Vagina (tissue), 2 donors: ENCODE data around the gene LYPD3.

Experiments used
- POLR2A ChIP-seq, 2 donors: fragments of 450-650 bp; IDR thresholded peaks; one replicate each; pipeline ENCODE4 v1.6.1; 2017; ENCODE audit warnings: antibody characterized with exemption in 2 of 2, mild to moderate bottlenecking in 2 of 2, moderate library complexity in 2 of 2
- POLR2AphosphoS5 ChIP-seq, 2 donors: sonication (generic); formaldehyde crosslinking; IDR thresholded peaks; one replicate each; pipeline ENCODE4 v1.9.0; 2017; ENCODE audit warnings: antibody characterized with exemption in 2 of 2, mild to moderate bottlenecking in 2 of 2, low read depth in 1 of 2; ENCODE audit not compliant: insufficient read depth in 1 of 2
- TF ChIP-seq, protein P1 (sequence below), 3 experiments: fragments of 450-650 bp in 2 of 3; fragments of 200-600 bp in 1 of 3; sonication (generic) in 1 of 3; IDR thresholded peaks; one replicate each; pipeline ENCODE4 v1.5.1; 2017 to 2019; ENCODE audit warnings: antibody characterized with exemption in 3 of 3, mild to moderate bottlenecking in 2 of 3, moderate library complexity in 2 of 3

DNA sequence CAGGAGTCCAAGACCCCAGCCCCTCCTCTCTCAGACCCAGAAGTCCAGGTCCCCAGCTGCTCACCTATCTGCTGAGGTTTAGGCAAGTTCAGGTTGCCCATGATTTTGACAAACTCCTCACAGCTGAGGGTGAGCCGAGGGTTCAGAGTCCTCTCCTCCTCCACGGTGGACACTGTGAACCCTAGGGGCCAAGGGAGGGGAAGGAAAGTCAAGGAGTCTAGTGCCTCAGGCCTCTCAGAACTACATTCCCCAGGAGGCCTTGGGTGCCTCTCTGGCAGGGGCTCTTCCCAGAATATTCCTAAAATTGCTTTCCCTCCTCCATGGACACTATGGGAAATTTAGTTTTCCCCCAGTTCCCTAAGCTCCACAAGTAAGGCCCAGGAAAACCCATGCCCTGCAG lies 42.5 kb upstream of the LYPD3 start:
- no peak for TF ChIP-seq POLR2A (IDR thresholded peaks at IDR 0.05)
- TF ChIP-seq, protein P1, sequence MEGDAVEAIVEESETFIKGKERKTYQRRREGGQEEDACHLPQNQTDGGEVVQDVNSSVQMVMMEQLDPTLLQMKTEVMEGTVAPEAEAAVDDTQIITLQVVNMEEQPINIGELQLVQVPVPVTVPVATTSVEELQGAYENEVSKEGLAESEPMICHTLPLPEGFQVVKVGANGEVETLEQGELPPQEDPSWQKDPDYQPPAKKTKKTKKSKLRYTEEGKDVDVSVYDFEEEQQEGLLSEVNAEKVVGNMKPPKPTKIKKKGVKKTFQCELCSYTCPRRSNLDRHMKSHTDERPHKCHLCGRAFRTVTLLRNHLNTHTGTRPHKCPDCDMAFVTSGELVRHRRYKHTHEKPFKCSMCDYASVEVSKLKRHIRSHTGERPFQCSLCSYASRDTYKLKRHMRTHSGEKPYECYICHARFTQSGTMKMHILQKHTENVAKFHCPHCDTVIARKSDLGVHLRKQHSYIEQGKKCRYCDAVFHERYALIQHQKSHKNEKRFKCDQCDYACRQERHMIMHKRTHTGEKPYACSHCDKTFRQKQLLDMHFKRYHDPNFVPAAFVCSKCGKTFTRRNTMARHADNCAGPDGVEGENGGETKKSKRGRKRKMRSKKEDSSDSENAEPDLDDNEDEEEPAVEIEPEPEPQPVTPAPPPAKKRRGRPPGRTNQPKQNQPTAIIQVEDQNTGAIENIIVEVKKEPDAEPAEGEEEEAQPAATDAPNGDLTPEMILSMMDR (IDR thresholded peaks at IDR 0.05): no peak
- TF ChIP-seq POLR2AphosphoS5 (IDR thresholded peaks at IDR 0.05; ENCODE audit: insufficient read depth in 1 of 2, low read depth in 1 of 2): no peak
